Cardiac ventricle fibroblast (primary cell): ENCODE measurements around the gene TCHHL1. TPM values are rescaled to one million over a fixed set of nuclear protein-coding genes. Genes with fewer than 3 reads are reported as not detected.

Experiments used
- total RNA-seq: library from RNA; depleted of rRNA; stranded (reverse); fragments of >200 nt; gene quantifications from 2 replicates; pipeline ENCODE4 v1.2.3, GENCODE V29; 2015

Gene TCHHL1
- not detected in 2 replicates for total RNA-seq

DNA sequence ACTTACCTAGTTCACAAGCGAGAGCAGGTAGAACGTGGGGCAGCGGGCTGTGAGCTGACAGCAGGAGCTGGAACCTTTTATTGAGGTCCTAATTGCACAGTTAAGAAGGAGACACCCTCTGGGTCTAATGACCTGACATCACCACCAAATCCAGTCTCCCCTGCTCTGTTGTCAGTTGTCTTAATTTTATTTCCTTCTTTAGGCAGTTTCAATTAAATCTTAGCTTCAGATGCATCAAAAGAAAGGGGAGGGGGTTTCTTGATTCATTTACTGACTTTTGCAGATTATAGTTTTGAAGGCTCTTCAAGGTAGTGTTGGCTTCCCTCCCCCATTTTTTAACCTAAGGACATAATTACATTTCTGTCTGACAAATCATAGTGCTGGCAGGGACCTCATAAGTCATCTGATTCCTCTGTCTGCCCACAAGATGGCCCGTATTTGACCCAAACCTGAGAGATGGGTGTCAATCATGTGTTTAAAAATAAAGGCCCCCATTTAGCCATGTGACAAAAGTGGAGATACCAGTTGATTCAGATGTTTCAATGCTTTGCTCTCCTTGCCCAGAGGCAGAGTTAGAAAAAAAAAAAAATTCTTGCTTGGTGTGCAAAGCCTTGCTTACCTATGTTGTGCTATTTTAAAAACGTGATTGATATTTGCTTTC lies at the start of gene TCHHL1:
TCHHL1 (minus strand) TSS at position 51 of the 661 bp plus-strand sequence. CDS start 921 bp downstream, outside the sequence.

DNA sequence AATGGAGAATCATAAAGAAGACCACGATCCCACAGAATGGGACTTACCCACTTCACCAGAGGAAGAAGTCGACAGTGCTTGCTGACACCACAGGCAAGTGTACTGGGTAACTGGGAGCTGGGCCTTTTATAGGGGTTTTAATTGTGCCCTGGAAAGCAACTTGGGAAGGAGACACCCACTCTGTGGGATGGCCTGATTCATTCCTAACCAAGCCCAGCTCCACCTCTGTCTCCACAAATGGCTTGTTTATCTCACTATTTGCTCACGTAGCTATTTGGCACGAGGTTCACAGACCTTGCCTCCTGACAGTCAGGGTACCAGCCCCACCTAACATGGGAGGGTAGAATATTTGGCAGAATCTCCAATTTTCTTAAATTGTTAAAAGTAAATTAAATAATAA lies 26.5 kb upstream of the TCHHL1 start, which contains the start of gene TCHH:
TCHH (minus strand) TSS at position 101 of the 400 bp plus-strand sequence. CDS start 1,364 bp downstream, outside the sequence.

DNA sequence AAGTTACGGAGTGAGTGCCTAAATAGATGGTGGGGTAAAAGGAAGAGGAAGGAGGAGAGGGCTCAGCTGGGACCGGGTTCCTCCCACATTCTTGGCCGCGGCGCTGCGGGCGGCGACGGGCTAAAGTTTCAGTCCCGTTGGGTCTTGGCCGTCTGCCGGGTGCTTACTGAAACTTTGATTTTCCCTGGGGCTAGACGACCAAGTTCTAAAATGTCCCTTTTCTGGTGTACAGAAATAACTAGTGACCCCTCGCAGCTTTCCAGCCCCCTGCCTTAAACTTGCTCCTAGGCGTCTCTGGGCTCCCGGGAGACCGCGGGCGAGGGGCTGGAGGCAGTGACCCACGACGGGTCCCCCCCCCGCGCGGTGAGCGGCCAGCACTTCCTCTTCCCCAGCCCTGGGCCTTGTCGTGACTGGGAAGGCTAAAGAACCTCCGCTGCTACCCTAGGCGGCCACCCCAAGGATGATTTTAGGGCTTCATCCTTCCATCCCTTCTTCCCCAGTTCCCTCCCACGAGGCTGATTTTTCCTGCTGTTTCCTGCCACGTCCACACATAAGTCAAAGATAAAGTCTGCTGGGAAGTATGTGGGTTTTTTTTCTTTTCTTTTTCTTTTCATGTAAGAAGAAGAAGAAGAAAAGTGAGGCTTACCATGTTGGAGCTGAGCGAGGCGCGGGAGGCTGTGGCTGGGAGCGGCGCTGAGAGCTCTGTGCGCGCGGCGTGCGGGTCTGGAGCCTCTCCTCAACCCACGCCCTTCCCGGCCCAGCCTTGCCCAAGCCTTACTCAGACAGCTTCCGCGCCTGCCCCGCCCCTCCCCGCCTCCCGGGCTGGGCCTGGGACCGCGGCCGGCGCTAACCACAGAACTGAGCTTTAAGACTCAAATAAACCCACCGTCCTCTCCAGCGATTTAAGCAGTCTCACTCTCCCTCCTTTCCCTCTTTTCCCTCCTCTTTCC lies 52.3 kb downstream of the TCHHL1 start, which contains the start of gene S100A11:
S100A11 (minus strand) TSS at position 738 of the 950 bp plus-strand sequence; CDS start at position 649, 89 bp downstream.

Other genes with a start within 250 kb of the TCHHL1 start
- not detected in 2 replicates for gene C2CD4D, start 249.2 kb downstream of the TCHHL1 start, total RNA-seq
- not detected in 2 replicates for gene THEM5, start 235.4 kb downstream of the TCHHL1 start, total RNA-seq
- gene THEM4, start 179.6 kb downstream of the TCHHL1 start, total RNA-seq: 17.9 and 19.1 TPM in 2 replicates
- 253 and 261 TPM in 2 replicates for gene S100A10, start 95.2 kb downstream of the TCHHL1 start, total RNA-seq
- 356 and 363 TPM in 2 replicates for gene S100A11, start 52.1 kb downstream of the TCHHL1 start, total RNA-seq
- gene TCHH, start 26.4 kb upstream of the TCHHL1 start, total RNA-seq: 0.06 TPM in 1 of 2 replicates, not detected in the other
- gene RPTN, start 70.2 kb upstream of the TCHHL1 start, total RNA-seq: not detected in 2 replicates
- not detected in 2 replicates for gene HRNR, start 135.1 kb upstream of the TCHHL1 start, total RNA-seq
- gene FLG, start 236.2 kb upstream of the TCHHL1 start, total RNA-seq: not detected in 2 replicates